Epithelial cell of proximal tubule (primary cell): ENCODE measurements around the gene SUPT3H. TPM values are rescaled to one million over a fixed set of nuclear protein-coding genes. Genes with fewer than 3 reads are reported as not detected.

Experiments used
- DNase-seq: peaks from one replicate; pipeline ENCODE4 v3.0.0-alpha.2; 2011; ENCODE audit warnings: low read depth
- H3K4me3 ChIP-seq: 2 replicates; pipeline ENCODE4 v1.5.1; 2011; ENCODE audit warnings: low read depth, mild to moderate bottlenecking, low read length
- CTCF ChIP-seq: conservative IDR thresholded peaks from 2 replicates; pipeline ENCODE4 v1.5.1; 2012; ENCODE audit warnings: low read depth, mild to moderate bottlenecking, low read length
- total RNA-seq: library from RNA; depleted of rRNA; stranded (reverse); fragments of >200 nt; gene quantifications from 2 replicates; pipeline ENCODE4 v1.2.3, GENCODE V29; 2015

The SUPT3H gene
- total RNA-seq, 1 donor from 2014 or later = 11.5 TPM

- H3K4me3 ChIP-seq = no peak overlapping the region
Measured at GRCh38 chr6:45006893-45007292, 370.8 kb downstream of the SUPT3H start.

GRCh38 chr6:45003961-45004360 is 373.8 kb downstream of the SUPT3H start:
- DNase-seq = no peak
- TF ChIP-seq CTCF = no peak
- no peak overlapping the region for H3K4me3 ChIP-seq

More at GRCh38 chr6:45006893-45007292, 370.8 kb downstream of the SUPT3H start:
- no peak for TF ChIP-seq CTCF
- DNase-seq = no peak

DNA sequence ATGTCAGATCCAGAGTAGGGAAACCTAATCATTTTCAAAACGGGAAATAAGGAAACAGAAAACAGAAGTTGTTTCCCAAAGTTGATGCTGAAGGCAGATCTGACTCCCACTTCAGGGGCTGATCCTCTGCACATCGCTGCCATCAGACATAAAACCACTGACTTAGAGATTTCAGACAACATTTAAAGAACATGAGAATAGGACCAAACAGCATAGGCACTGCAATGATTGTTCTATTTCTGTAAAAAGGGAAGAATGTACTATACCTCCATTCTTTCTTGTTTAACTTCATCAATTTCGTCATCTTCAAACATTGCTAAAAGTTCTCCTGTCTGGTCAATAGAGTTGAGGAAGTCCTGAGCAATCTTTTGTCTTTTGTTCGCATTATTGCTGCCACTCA is 374.3 kb downstream of the SUPT3H start:
- no peak overlapping the region for H3K4me3 ChIP-seq
- no peak for DNase-seq
- TF ChIP-seq CTCF = no peak

DNA sequence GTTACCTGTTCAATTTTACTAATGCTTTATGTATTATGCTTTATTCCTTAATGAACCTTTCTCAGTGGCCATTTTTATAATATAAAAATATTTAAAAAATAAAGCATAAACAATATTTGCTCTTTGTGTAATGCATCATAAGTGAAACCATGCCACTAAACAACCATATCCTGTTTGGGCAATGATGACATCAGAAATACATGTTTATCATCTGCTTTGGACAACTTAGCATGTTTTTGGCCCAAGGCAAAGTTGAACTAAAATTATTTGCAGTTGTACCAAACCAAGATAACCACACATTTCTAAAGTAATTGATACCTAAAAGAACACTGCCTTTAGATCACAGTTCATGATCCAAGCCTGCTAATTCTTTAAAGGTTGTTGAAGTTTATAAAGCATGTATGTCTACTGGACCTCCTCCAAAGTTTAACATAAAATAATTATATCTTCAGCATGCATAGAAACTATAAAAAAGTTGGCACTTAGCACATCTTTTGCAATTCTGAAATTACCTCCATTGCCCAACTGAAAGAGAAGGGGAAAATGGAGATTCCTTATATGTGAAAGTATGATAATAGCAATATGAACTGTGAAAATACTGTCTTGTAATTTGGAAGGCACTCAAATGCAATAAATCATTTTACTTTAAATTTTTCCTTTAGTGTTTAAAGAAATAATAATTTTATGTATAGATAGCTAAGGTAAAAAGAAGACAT is 375.2 kb downstream of the SUPT3H start:
- DNase-seq = no peak
- H3K4me3 ChIP-seq = no peak overlapping the region
- no peak for TF ChIP-seq CTCF

- no peak for DNase-seq
Measured at GRCh38 chr6:45001663-45002062, 376.1 kb downstream of the SUPT3H start.

GRCh38 chr6:45000833-45001232 is 376.9 kb downstream of the SUPT3H start:
- TF ChIP-seq CTCF = no peak
- no peak overlapping the region for H3K4me3 ChIP-seq
- no peak for DNase-seq

More at GRCh38 chr6:45001663-45002062, 376.1 kb downstream of the SUPT3H start:
- no peak for TF ChIP-seq CTCF
- H3K4me3 ChIP-seq = no peak overlapping the region

- no peak for TF ChIP-seq CTCF
- no peak for DNase-seq
- no peak overlapping the region for H3K4me3 ChIP-seq
Measured at GRCh38 chr6:44999066-44999465, 378.7 kb downstream of the SUPT3H start.
